ENCODE measurements around the gene VARS1. TPM values are rescaled to one million over a fixed set of nuclear protein-coding genes. Genes with fewer than 3 reads are reported as not detected.

The VARS1 gene
- total RNA-seq, 4 donors from 2014 or later = 25.4 to 50.6 (median 29.9) TPM

DNA sequence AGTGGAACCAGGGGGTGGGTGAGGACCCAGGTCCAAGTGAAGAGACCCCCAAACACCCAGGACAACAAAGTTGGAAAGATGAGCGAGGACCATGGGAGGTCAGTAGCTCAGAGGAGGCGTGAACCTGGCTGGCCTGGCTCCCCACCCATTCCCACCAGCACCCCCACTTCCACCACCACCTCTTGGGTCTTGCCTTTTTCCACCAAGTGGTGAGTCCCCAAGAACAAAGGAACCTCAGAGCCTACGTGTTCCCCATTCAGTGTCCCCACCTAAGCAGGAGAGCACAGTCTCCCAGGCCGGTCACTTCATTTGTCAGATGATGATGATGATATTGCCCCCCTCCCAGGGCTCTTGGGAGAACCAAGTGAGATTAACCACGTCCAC lies 17.9 kb downstream of the VARS1 start:
- Histone ChIP-seq H3K9me3 (no peaks in the 10 kb centered on the region), H3K27me3 (no peaks in the 10 kb centered on the region), H3K36me3 (peaks cover 0 to 48% of the 10 kb centered on the region in 2 donors), H3K27ac (peak overlapping the region in 1 of 4 donors; percentile 53), H3K4me3 (no peak overlapping the region), H3K4me1 (peaks cover 0 to 14% (median 10%) of the 10 kb centered on the region in 3 donors)
- TF ChIP-seq POLR2A (IDR thresholded peaks at IDR 0.05) = no peak
- TF ChIP-seq, protein P1, sequence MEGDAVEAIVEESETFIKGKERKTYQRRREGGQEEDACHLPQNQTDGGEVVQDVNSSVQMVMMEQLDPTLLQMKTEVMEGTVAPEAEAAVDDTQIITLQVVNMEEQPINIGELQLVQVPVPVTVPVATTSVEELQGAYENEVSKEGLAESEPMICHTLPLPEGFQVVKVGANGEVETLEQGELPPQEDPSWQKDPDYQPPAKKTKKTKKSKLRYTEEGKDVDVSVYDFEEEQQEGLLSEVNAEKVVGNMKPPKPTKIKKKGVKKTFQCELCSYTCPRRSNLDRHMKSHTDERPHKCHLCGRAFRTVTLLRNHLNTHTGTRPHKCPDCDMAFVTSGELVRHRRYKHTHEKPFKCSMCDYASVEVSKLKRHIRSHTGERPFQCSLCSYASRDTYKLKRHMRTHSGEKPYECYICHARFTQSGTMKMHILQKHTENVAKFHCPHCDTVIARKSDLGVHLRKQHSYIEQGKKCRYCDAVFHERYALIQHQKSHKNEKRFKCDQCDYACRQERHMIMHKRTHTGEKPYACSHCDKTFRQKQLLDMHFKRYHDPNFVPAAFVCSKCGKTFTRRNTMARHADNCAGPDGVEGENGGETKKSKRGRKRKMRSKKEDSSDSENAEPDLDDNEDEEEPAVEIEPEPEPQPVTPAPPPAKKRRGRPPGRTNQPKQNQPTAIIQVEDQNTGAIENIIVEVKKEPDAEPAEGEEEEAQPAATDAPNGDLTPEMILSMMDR (IDR thresholded peaks at IDR 0.05) = no peak
- no peak for TF ChIP-seq EP300 (IDR thresholded peaks at IDR 0.05)
- no peak for TF ChIP-seq POLR2AphosphoS5 (IDR thresholded peaks at IDR 0.05)
- no peak for ATAC-seq
- 100% methylated on average over 1 to 3 of the region's 5 CpGs for WGBS, 2 donors (ENCODE audit: low coverage in 1 of 2)

DNA sequence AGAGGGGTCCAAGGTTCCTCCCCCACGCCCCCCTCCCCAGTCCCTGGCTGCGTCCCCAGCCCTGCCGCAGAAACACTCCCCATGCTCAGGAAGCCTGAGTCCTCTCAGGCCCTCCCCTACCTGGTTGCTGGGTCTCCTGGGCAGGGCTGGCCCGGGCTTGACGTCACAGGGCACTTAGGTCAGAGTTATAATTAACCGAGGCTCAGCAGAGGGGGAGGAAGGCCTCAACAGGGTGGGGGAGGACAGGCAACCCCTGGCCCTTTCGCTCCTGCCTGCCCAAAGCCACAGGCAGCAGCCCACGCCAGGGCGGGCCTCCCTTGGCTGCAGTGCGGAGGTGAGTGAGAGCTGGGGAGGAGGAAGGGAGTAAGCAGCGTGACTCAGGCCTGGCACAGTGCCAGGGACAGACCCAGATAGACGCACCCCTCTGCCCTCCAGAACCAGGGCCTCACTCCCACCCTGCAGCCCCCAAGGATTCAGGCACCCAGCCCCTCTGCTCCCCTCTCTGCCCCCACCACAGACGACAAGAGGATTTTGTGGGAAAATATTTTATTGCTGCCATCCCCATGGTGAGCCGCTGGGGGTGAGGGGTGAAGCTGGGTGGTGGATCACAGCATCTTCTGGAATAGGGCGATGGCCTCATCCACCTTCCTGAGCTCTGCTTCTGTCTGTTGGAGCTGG lies 18.4 kb downstream of the VARS1 start, which contains the start of gene VWA7:
Gene VWA7 (minus strand): TSS at position 340 of the 678 bp plus-strand sequence. CDS start 549 bp downstream, outside the sequence.
- peaks cover 0 to 43% of the 10 kb centered on the region in 2 donors for H3K36me3 ChIP-seq
- peaks cover 0 to 14% (median 10%) of the 10 kb centered on the region in 3 donors for H3K4me1 ChIP-seq
- no peaks in the 10 kb centered on the region for H3K9me3 ChIP-seq
- WGBS, 2 donors (ENCODE audit: low coverage in 1 of 2) = 5 to 80% methylated on average over 1 to 6 of the region's 15 CpGs
- ATAC-seq = peak; percentile 34
- no peaks in the 10 kb centered on the region for H3K27me3 ChIP-seq
- no peak for TF ChIP-seq POLR2A (IDR thresholded peaks at IDR 0.05)
- TF ChIP-seq POLR2AphosphoS5 (IDR thresholded peaks at IDR 0.05) = peak; percentile 44
- peak within 1 kb of the TSS in 1 of 2 donors; percentile 8 for H3K4me3 ChIP-seq
- H3K27ac ChIP-seq = peak within 1 kb of the TSS in 2 of 4 donors; percentile 7 to 53

DNA sequence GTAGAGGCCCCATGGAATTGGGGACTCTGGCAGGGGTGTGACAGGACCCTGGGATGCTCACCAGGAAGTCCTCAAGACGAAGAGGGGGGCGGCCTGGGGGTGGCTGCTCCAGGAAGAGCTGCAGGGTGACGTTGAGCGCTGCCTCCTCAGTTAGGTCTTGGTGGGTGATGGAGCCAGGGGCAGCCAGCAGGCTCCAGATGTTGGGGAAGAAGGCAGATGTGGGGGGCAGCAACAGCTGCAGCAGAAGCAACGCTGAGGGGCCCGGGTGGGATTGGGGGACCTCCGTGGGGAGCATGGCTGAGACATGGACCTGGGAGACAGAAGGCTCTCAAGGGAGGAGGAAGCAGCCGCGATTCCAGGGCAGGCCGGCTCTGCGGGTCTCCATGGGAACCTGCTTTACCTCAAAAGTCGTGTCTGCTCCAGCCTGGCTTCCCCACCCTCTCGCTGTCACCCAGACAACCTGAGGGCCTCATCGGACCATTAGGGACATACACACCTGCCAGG lies 19.0 kb downstream of the VARS1 start:
- peak overlapping the region in 2 of 4 donors; percentile 7 to 53 for H3K27ac ChIP-seq

DNA sequence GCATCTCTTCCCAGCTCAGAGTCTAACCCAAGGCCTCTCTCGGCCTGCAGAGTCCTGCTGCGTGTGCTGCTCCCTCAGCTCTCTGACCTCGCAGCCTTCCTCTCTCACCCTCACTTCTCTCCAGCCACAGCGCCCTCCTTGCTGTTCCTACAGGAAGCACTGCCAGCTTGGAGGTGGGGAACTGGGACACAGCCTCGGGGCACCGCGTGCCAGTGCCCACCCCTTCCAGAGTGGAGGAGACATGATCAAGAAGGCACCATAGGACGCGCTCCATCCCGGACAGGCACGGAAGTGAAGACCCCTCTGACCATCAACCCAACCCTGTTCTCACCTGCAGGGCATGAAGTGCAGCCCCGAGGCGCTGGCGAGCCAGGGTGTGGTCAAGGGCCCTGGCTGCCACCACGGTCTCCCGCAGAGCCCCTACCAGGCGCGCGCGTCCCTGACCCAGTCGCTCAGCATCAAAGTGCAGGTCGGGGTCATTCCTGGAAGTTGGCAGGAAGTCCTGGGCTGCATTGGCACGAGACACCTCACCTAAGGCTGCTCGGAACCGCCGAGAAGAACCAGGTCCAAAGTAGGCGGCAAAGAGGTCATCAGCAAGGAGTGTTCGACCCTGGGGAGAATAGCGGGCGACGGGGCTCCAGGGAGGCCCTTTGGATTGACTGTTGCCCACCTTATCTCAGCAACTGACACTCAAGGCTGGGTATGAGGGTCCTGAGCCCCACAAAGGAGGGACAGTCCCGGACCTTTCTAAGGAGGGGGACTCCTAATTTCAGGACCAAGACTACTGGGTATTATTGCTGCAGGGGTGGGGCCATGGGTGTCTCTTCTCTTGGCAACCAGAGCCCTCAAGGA lies 19.7 kb downstream of the VARS1 start:
- WGBS, 2 donors (ENCODE audit: low coverage in 1 of 2) = 89 to 100% methylated on average over 1 to 14 of the region's 32 CpGs
- Histone ChIP-seq H3K4me1 (peaks cover 0 to 14% (median 10%) of the 10 kb centered on the region in 3 donors), H3K27ac (peak overlapping the region in 1 of 4 donors; percentile 53), H3K36me3 (peaks cover 0 to 30% of the 10 kb centered on the region in 2 donors), H3K4me3 (no peak overlapping the region), H3K9me3 (no peaks in the 10 kb centered on the region), H3K27me3 (no peaks in the 10 kb centered on the region)
- TF ChIP-seq, protein P1 (IDR thresholded peaks at IDR 0.05) = no peak
- no peak for TF ChIP-seq POLR2A (IDR thresholded peaks at IDR 0.05)
- ATAC-seq = no peak

More for the DNA sequence above, 19.0 kb downstream of the VARS1 start:
- Histone ChIP-seq H3K36me3 (peaks cover 0 to 37% of the 10 kb centered on the region in 2 donors), H3K4me3 (peak overlapping the region in 1 of 2 donors; percentile 8), H3K27me3 (no peaks in the 10 kb centered on the region), H3K9me3 (no peaks in the 10 kb centered on the region), H3K4me1 (peaks cover 0 to 14% (median 10%) of the 10 kb centered on the region in 3 donors)
- TF ChIP-seq POLR2A (IDR thresholded peaks at IDR 0.05) = no peak
- no peak for TF ChIP-seq POLR2AphosphoS5 (IDR thresholded peaks at IDR 0.05)
- TF ChIP-seq, protein P1 (IDR thresholded peaks at IDR 0.05) = no peak
- no peak for TF ChIP-seq EP300 (IDR thresholded peaks at IDR 0.05)
- no peak for ATAC-seq
- 21% methylated on average over 6 of the region's 14 CpGs; no CpG with 5 or more reads in 1 of the 2 donors for WGBS, 2 donors (ENCODE audit: low coverage in 1 of 2)

DNA sequence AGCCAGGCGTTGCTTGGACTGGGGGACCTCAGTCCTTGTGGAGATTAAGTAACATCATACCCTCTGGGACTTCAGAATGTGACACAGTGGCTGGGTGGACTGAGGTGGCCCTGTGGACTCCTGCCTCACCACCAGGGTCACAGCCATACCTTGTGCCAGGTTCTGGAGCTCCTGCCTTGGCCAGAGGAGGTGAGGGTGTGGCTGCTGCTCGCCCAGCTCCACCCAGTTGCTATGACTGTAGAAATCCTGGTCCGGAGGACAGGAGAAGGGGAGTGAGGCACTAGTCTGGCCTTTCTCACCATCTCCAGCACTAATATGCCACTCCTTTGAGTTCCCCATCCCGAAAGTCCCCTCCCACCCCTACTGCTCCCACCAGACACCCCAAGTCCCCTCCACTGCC lies 20.4 kb downstream of the VARS1 start:
- peaks cover 0 to 14% (median 10%) of the 10 kb centered on the region in 3 donors for H3K4me1 ChIP-seq
- no peaks in the 10 kb centered on the region for H3K27me3 ChIP-seq
- H3K4me3 ChIP-seq = no peak overlapping the region
- 87% methylated on average over 3 of the region's 4 CpGs; no CpG with 5 or more reads in 1 of the 2 donors for WGBS, 2 donors (ENCODE audit: low coverage in 1 of 2)
- TF ChIP-seq EP300 (IDR thresholded peaks at IDR 0.05) (no peak), POLR2A (IDR thresholded peaks at IDR 0.05) (no peak), POLR2AphosphoS5 (IDR thresholded peaks at IDR 0.05) (no peak)
- TF ChIP-seq, protein P1 (IDR thresholded peaks at IDR 0.05) = no peak
- H3K36me3 ChIP-seq = peaks cover 0 to 23% of the 10 kb centered on the region in 2 donors
- no peak for ATAC-seq
- H3K9me3 ChIP-seq = no peaks in the 10 kb centered on the region
- no peak overlapping the region for H3K27ac ChIP-seq

Data from gastroesophageal sphincter (tissue), 4 donors.